Measurements from ENCODE around the gene ZWILCH. TPM values are rescaled to one million over a fixed set of nuclear protein-coding genes. Genes with fewer than 3 reads are reported as not detected.

The ZWILCH gene
- total and polyA plus RNA-seq, 2 donors = 7.6 to 23.2 TPM

GRCh38 chr15:66481107-66481856 lies 23.8 kb upstream of the ZWILCH start:
- Histone ChIP-seq H3K4me3 (ENCODE audit: low read length in 2 of 2) (no peak overlapping the region), H3K36me3 (ENCODE audit: control insufficient read depth in 2 of 2, insufficient read depth in 2 of 2, low read length in 1 of 2) (peaks cover 28 to 32% of the 10 kb centered on the region in 2 donors), H3K27me3 (ENCODE audit: control insufficient read depth in 2 of 2, insufficient read depth in 1 of 2, low read length in 1 of 2) (no peaks in the 10 kb centered on the region), H3K27ac (ENCODE audit: low read depth in 1 of 2, low read length in 1 of 2) (no peak overlapping the region), H3K9me3 (ENCODE audit: control insufficient read depth in 2 of 2, insufficient read depth in 1 of 2, low read length in 1 of 2) (no peaks in the 10 kb centered on the region), H3K4me1 (ENCODE audit: control insufficient read depth in 2 of 2, insufficient read depth in 2 of 2, low read length in 2 of 2) (no peaks in the 10 kb centered on the region)
- WGBS = 97% methylated on average over 10 of the region's 10 CpGs
- no peak for DNase-seq (ENCODE audit: low read depth in 6 of 9, low spot score in 9 of 9)

DNA sequence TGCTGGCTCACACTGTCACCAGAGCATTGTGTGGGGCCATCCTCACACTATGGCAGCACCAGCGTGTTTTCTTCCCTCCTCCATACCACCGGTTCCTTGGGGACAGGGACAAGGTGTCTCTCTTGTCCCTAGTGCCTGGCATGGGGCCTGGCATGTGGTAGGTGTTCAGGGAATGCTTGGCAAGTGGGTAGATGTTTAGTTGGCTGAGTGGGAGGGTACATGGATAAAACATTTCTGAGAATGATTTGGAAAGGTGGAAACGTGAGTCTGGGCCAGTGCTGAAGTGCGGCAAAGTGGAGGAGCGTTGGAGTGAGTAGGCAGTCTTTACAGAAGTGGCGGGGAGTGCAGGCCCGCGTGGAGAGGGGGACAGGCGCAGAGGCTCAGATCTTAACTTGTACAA lies 22.6 kb upstream of the ZWILCH start:
- no peaks in the 10 kb centered on the region for H3K4me1 ChIP-seq (ENCODE audit: control insufficient read depth in 2 of 2, insufficient read depth in 2 of 2, low read length in 2 of 2)
- no peak overlapping the region for H3K27ac ChIP-seq (ENCODE audit: low read depth in 1 of 2, low read length in 1 of 2)
- DNase-seq (ENCODE audit: low read depth in 6 of 9, low spot score in 9 of 9) = no peak
- WGBS = 92% methylated on average over 9 of the region's 9 CpGs
- H3K27me3 ChIP-seq (ENCODE audit: control insufficient read depth in 2 of 2, insufficient read depth in 1 of 2, low read length in 1 of 2) = no peaks in the 10 kb centered on the region
- no peak overlapping the region for H3K4me3 ChIP-seq (ENCODE audit: low read length in 2 of 2)
- peaks cover 37 to 40% of the 10 kb centered on the region in 2 donors for H3K36me3 ChIP-seq (ENCODE audit: control insufficient read depth in 2 of 2, insufficient read depth in 2 of 2, low read length in 1 of 2)
- H3K9me3 ChIP-seq (ENCODE audit: control insufficient read depth in 2 of 2, insufficient read depth in 1 of 2, low read length in 1 of 2) = no peaks in the 10 kb centered on the region

DNA sequence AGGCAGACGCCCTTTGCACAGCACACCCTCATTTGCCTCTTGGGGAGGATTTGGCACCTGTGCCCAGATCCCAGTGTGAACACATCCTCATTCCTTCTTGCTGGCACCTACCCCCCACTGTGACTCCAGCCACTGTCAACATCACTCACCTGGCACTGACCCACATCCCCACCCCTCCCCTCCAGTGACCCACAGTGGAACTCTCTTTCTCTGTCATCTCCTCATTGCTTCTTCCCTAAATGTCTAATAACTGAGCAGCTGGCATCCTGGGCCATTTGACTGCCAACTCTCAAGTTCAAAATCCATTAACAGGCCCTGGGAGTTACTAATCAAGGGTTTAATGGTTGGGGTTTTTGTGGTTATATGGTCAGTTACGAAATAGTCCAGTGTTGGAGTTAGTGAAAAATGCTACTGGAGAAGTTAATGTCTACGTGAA lies 22.0 kb upstream of the ZWILCH start:
- DNase-seq (ENCODE audit: low read depth in 6 of 9, low spot score in 9 of 9) = no peak
- Histone ChIP-seq H3K4me1 (ENCODE audit: control insufficient read depth in 2 of 2, insufficient read depth in 2 of 2, low read length in 2 of 2) (no peaks in the 10 kb centered on the region), H3K27ac (ENCODE audit: low read depth in 1 of 2, low read length in 1 of 2) (no peak overlapping the region), H3K9me3 (ENCODE audit: control insufficient read depth in 2 of 2, insufficient read depth in 1 of 2, low read length in 1 of 2) (no peaks in the 10 kb centered on the region), H3K4me3 (ENCODE audit: low read length in 2 of 2) (no peak overlapping the region), H3K27me3 (ENCODE audit: control insufficient read depth in 2 of 2, insufficient read depth in 1 of 2, low read length in 1 of 2) (no peaks in the 10 kb centered on the region), H3K36me3 (ENCODE audit: control insufficient read depth in 2 of 2, insufficient read depth in 2 of 2, low read length in 1 of 2) (peaks cover 43 to 46% of the 10 kb centered on the region in 2 donors)
- WGBS = 98% methylated on average over 3 of the region's 3 CpGs

DNA sequence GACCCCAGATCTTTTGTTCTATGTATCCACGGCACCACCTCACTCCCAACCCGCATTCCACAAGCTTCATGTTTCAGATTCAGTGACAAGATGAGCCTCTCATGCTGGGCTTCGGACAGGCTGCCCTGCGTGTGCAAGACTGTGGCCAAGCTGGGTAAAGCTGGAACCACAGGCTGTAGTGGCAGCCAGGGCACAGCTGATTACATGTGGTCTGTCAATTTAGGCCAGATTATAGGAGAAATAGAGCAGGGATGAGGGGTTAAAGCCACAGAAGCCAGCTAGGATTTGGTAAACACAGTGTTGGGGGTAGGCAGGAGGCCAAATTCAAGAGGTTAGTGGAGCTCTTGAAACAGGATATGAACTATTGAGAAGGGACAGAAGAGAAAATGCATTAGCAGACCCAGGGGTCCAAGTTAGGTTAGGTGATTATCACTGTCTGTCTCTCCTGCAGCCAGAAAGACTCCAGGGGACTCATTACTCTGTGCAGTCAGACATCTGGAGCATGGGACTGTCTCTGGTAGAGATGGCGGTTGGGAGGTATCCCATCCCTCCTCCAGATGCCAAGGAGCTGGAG lies 20.5 kb upstream of the ZWILCH start:
- H3K36me3 ChIP-seq (ENCODE audit: control insufficient read depth in 2 of 2, insufficient read depth in 2 of 2, low read length in 1 of 2) = peaks cover 57 to 60% of the 10 kb centered on the region in 2 donors
- no peaks in the 10 kb centered on the region for H3K4me1 ChIP-seq (ENCODE audit: control insufficient read depth in 2 of 2, insufficient read depth in 2 of 2, low read length in 2 of 2)
- DNase-seq (ENCODE audit: low read depth in 6 of 9, low spot score in 9 of 9) = no peak
- WGBS = 98% methylated on average over 5 of the region's 5 CpGs
- no peak overlapping the region for H3K4me3 ChIP-seq (ENCODE audit: low read length in 2 of 2)
- H3K27ac ChIP-seq (ENCODE audit: low read depth in 1 of 2, low read length in 1 of 2) = no peak overlapping the region
- H3K27me3 ChIP-seq (ENCODE audit: control insufficient read depth in 2 of 2, insufficient read depth in 1 of 2, low read length in 1 of 2) = no peaks in the 10 kb centered on the region
- H3K9me3 ChIP-seq (ENCODE audit: control insufficient read depth in 2 of 2, insufficient read depth in 1 of 2, low read length in 1 of 2) = no peaks in the 10 kb centered on the region

- Histone ChIP-seq H3K4me1 (ENCODE audit: control insufficient read depth in 2 of 2, insufficient read depth in 2 of 2, low read length in 2 of 2) (no peaks in the 10 kb centered on the region), H3K27ac (ENCODE audit: low read depth in 1 of 2, low read length in 1 of 2) (no peak overlapping the region), H3K4me3 (ENCODE audit: low read length in 2 of 2) (no peak overlapping the region), H3K36me3 (ENCODE audit: control insufficient read depth in 2 of 2, insufficient read depth in 2 of 2, low read length in 1 of 2) (peaks cover 68 to 75% of the 10 kb centered on the region in 2 donors), H3K27me3 (ENCODE audit: control insufficient read depth in 2 of 2, insufficient read depth in 1 of 2, low read length in 1 of 2) (no peaks in the 10 kb centered on the region), H3K9me3 (ENCODE audit: control insufficient read depth in 2 of 2, insufficient read depth in 1 of 2, low read length in 1 of 2) (no peaks in the 10 kb centered on the region)
- no peak for DNase-seq (ENCODE audit: low read depth in 6 of 9, low spot score in 9 of 9)
- WGBS = 98% methylated on average over 3 of the region's 3 CpGs
These were observed 18.2 kb upstream of the ZWILCH start for GRCh38 chr15:66486887-66487286.

- WGBS = 99% methylated on average over 5 of the region's 5 CpGs
- Histone ChIP-seq H3K9me3 (ENCODE audit: control insufficient read depth in 2 of 2, insufficient read depth in 1 of 2, low read length in 1 of 2) (no peaks in the 10 kb centered on the region), H3K27me3 (ENCODE audit: control insufficient read depth in 2 of 2, insufficient read depth in 1 of 2, low read length in 1 of 2) (no peaks in the 10 kb centered on the region), H3K27ac (ENCODE audit: low read depth in 1 of 2, low read length in 1 of 2) (no peak overlapping the region), H3K4me3 (ENCODE audit: low read length in 2 of 2) (no peak overlapping the region), H3K4me1 (ENCODE audit: control insufficient read depth in 2 of 2, insufficient read depth in 2 of 2, low read length in 2 of 2) (no peaks in the 10 kb centered on the region), H3K36me3 (ENCODE audit: control insufficient read depth in 2 of 2, insufficient read depth in 2 of 2, low read length in 1 of 2) (peaks cover 60 to 75% of the 10 kb centered on the region in 2 donors)
- no peak for DNase-seq (ENCODE audit: low read depth in 6 of 9, low spot score in 9 of 9)
These were observed 16.6 kb upstream of the ZWILCH start for GRCh38 chr15:66488525-66488924.

GRCh38 chr15:66489179-66489791 lies 15.8 kb upstream of the ZWILCH start:
- 95% methylated on average over 6 of the region's 6 CpGs for WGBS
- H3K27me3 ChIP-seq (ENCODE audit: control insufficient read depth in 2 of 2, insufficient read depth in 1 of 2, low read length in 1 of 2) = no peaks in the 10 kb centered on the region
- no peaks in the 10 kb centered on the region for H3K9me3 ChIP-seq (ENCODE audit: control insufficient read depth in 2 of 2, insufficient read depth in 1 of 2, low read length in 1 of 2)
- no peaks in the 10 kb centered on the region for H3K4me1 ChIP-seq (ENCODE audit: control insufficient read depth in 2 of 2, insufficient read depth in 2 of 2, low read length in 2 of 2)
- no peak for DNase-seq (ENCODE audit: low read depth in 6 of 9, low spot score in 9 of 9)
- H3K36me3 ChIP-seq (ENCODE audit: control insufficient read depth in 2 of 2, insufficient read depth in 2 of 2, low read length in 1 of 2) = peaks cover 67 to 82% of the 10 kb centered on the region in 2 donors
- H3K4me3 ChIP-seq (ENCODE audit: low read length in 2 of 2) = no peak overlapping the region
- no peak overlapping the region for H3K27ac ChIP-seq (ENCODE audit: low read depth in 1 of 2, low read length in 1 of 2)

DNA sequence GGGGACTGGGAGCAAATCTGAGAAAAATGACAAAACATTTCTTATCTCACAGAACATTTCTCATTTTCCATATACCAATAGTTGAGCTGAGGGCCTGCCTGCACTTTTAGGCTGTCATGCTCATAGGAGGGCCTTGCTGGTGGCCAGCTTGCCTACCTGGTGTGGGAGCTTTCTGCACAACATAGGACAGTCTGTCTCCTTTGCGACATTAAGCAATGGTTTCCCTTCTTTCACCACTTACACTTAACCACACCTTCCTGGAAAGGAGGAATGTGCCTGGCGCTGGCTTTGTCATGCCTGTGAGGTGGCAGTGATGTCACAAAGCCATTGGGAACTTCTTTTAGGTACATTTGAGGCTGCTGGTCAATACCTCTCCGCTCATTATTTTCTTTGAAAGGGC lies 13.3 kb upstream of the ZWILCH start:
- Histone ChIP-seq H3K36me3 (ENCODE audit: control insufficient read depth in 2 of 2, insufficient read depth in 2 of 2, low read length in 1 of 2) (peaks cover 57 to 74% of the 10 kb centered on the region in 2 donors), H3K27me3 (ENCODE audit: control insufficient read depth in 2 of 2, insufficient read depth in 1 of 2, low read length in 1 of 2) (no peaks in the 10 kb centered on the region), H3K9me3 (ENCODE audit: control insufficient read depth in 2 of 2, insufficient read depth in 1 of 2, low read length in 1 of 2) (no peaks in the 10 kb centered on the region), H3K4me3 (ENCODE audit: low read length in 2 of 2) (no peak overlapping the region), H3K4me1 (ENCODE audit: control insufficient read depth in 2 of 2, insufficient read depth in 2 of 2, low read length in 2 of 2) (peaks cover 0 to 6% of the 10 kb centered on the region in 2 donors), H3K27ac (ENCODE audit: low read depth in 1 of 2, low read length in 1 of 2) (no peak overlapping the region)
- DNase-seq (ENCODE audit: low read depth in 6 of 9, low spot score in 9 of 9) = no peak
- over 99% methylated on average over 3 of the region's 3 CpGs for WGBS

DNA sequence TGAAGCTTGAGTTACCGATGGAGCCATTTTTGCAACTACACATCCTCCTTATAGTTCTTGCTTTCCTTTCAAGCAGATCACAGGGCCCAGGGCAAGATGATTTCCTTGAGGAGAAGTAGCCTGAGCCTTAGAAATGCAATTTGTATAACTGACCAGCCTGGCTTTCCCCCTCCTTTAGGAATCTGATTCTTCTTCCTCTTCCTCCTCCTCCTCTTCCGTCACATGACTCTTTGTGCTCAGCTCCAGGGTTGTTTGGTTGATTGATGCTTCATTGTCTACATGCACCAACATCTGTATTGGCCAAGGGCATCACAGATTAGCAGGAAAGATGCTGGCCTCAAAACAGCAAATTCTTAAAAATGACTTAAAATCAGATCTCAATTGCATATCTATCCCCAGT lies 10.9 kb upstream of the ZWILCH start:
- H3K36me3 ChIP-seq (ENCODE audit: control insufficient read depth in 2 of 2, insufficient read depth in 2 of 2, low read length in 1 of 2) = peaks cover 41 to 68% of the 10 kb centered on the region in 2 donors
- no peak overlapping the region for H3K4me3 ChIP-seq (ENCODE audit: low read length in 2 of 2)
- DNase-seq (ENCODE audit: low read depth in 6 of 9, low spot score in 9 of 9) = no peak
- H3K9me3 ChIP-seq (ENCODE audit: control insufficient read depth in 2 of 2, insufficient read depth in 1 of 2, low read length in 1 of 2) = no peaks in the 10 kb centered on the region
- peaks cover 4 to 15% of the 10 kb centered on the region in 2 donors for H3K4me1 ChIP-seq (ENCODE audit: control insufficient read depth in 2 of 2, insufficient read depth in 2 of 2, low read length in 2 of 2)
- WGBS = 94% methylated on average over 2 of the region's 2 CpGs
- H3K27me3 ChIP-seq (ENCODE audit: control insufficient read depth in 2 of 2, insufficient read depth in 1 of 2, low read length in 1 of 2) = no peaks in the 10 kb centered on the region
- no peak overlapping the region for H3K27ac ChIP-seq (ENCODE audit: low read depth in 1 of 2, low read length in 1 of 2)
